Kidney (tissue), 14 donors: ENCODE data around the gene AMPD1. TPM values are rescaled to one million over a fixed set of nuclear protein-coding genes. Genes with fewer than 3 reads are reported as not detected.

Source experiments
- DNase-seq, 5 donors: peaks; one replicate each; pipeline ENCODE4 v3.0.0-alpha.2; 2013 to 2020
- FAIRE-seq: peaks from 2 replicates; lab custom pipeline; 2012; peaks lifted over from hg19 to GRCh38; lab: Jason Lieb, UNC
- H3K27ac ChIP-seq, 2 donors: one replicate each; pipeline ENCODE4 v1.7.0; 2013; ENCODE audit warnings: low read depth in 2 of 2, low read length in 2 of 2, inconsistent platforms in 1 of 2
- H3K27me3 ChIP-seq: one replicate; pipeline ENCODE4 v1.7.1; 2013; ENCODE audit warnings: low read length, inconsistent platforms; ENCODE audit not compliant: control insufficient read depth, insufficient read depth
- H3K36me3 ChIP-seq, 3 donors: one replicate each; pipeline versions ENCODE4 v1.7.0 to v1.7.1; 2013; ENCODE audit warnings: low read length in 3 of 3, control low read depth in 1 of 3, inconsistent platforms in 1 of 3; ENCODE audit not compliant: insufficient read depth in 3 of 3, control insufficient read depth in 2 of 3
- H3K4me1 ChIP-seq, 3 donors: one replicate each; pipeline versions ENCODE4 v1.7.0 to v1.7.1; 2013; ENCODE audit warnings: low read length in 3 of 3, inconsistent platforms in 1 of 3, low read depth in 1 of 3; ENCODE audit not compliant: control insufficient read depth in 2 of 3, insufficient read depth in 2 of 3
- H3K4me3 ChIP-seq, 3 donors: one replicate each; pipeline versions ENCODE4 v1.7.0 to v1.8.1; 2013; ENCODE audit warnings: low read length in 3 of 3, control low read depth in 1 of 3, inconsistent platforms in 1 of 3
- H3K9ac ChIP-seq, 3 donors: one replicate each; pipeline versions ENCODE4 v1.7.0 to v1.7.1; 2013; ENCODE audit warnings: low read length in 3 of 3, control low read depth in 1 of 3, inconsistent platforms in 1 of 3
- H3K9me3 ChIP-seq, 3 donors: one replicate each; pipeline versions ENCODE4 v1.7.0 to v1.7.1; 2013; ENCODE audit warnings: low read length in 3 of 3, control low read depth in 1 of 3, inconsistent platforms in 1 of 3; ENCODE audit not compliant: control insufficient read depth in 2 of 3, insufficient read depth in 1 of 3
- CTCF ChIP-seq: IDR thresholded peaks from 3 replicates; pipeline ENCODE4 v1.5.1; 2012; ENCODE audit warnings: mild to moderate bottlenecking, moderate library complexity, borderline replicate concordance; ENCODE audit not compliant: insufficient read depth; ENCODE audit errors: extremely low read depth
- intact Hi-C: fragments of 100-400 bp; cut with DNase I; formaldehyde crosslinking; loops from one replicate; pipeline ENCODE4 v1.11.1; 2022
- polyA plus RNA-seq: library from polyadenylated mRNA; stranded (reverse); fragments of 350-450 nt; fragmentation: Illumina TruSeq; extraction: RNeasy Lipid Tissue Mini Kit (QIAGEN cat#74804); gene quantifications from one replicate; pipeline ENCODE4 v1.2.3, GENCODE V29; 2014; ENCODE audit warnings: low read depth, low replicate concordance; ENCODE audit not compliant: insufficient read depth
- total RNA-seq: library from RNA; stranded (reverse); fragmentation: NEBNext Ultra II Directional; extraction: Animal tissue kit (Norgen Biotek cat#: 25700); gene quantifications from one replicate; pipeline ENCODE4 v1.2.1, GENCODE V29; 2021
- donor health status: control.
- donor health status: control.
- donor health status: control.
- donor health status: control.
- donor health status: control.
- donor health status: DM: yes; HTN: yes; CAD: no.
- donor health status: Normal renal cell carcinoma (clear cell type).

The AMPD1 gene
- total and polyA plus RNA-seq, 2 donors from 2014 or later: 1.5 TPM; not detected in 1

GRCh38 chr1:114725230-114725629, 29.9 kb upstream of the AMPD1 start:
- intact Hi-C loops: no loop called here
- Histone ChIP-seq H3K27me3 (no peaks in the 10 kb centered on the region), H3K36me3 (peaks cover 28 to 55% (median 52%) of the 10 kb centered on the region in 3 donors), H3K9me3 (no peaks in the 10 kb centered on the region), H3K4me1 (no peaks in the 10 kb centered on the region), H3K4me3 (no peak overlapping the region), H3K9ac (no peak overlapping the region), H3K27ac (no peak overlapping the region)
- FAIRE-seq (no peak), DNase-seq (no peak)
- TF ChIP-seq CTCF: no peak

- Histone ChIP-seq H3K36me3 (peaks cover 25 to 68% (median 62%) of the 10 kb centered on the region in 3 donors), H3K4me3 (no peak overlapping the region), H3K27me3 (no peaks in the 10 kb centered on the region), H3K9me3 (no peaks in the 10 kb centered on the region), H3K4me1 (no peaks in the 10 kb centered on the region), H3K9ac (no peak overlapping the region), H3K27ac (no peak overlapping the region)
- no peak for TF ChIP-seq CTCF
- no peak for DNase-seq
- intact Hi-C loops: no loop called here
- no peak for FAIRE-seq
These were observed 28.6 kb upstream of the AMPD1 start for GRCh38 chr1:114723915-114724314.

- H3K9me3 ChIP-seq: no peaks in the 10 kb centered on the region
- H3K27me3 ChIP-seq: no peaks in the 10 kb centered on the region
- H3K4me1 ChIP-seq: no peaks in the 10 kb centered on the region
- H3K4me3 ChIP-seq: no peak overlapping the region
- intact Hi-C loops: no loop called here
- H3K27ac ChIP-seq: no peak overlapping the region
- no peak overlapping the region for H3K9ac ChIP-seq
- TF ChIP-seq CTCF: no peak
- DNase-seq: no peak
- FAIRE-seq: no peak
- H3K36me3 ChIP-seq: peaks cover 23 to 72% (median 63%) of the 10 kb centered on the region in 3 donors
These were observed 28.1 kb upstream of the AMPD1 start for GRCh38 chr1:114723457-114723856.

GRCh38 chr1:114720492-114720891, 25.1 kb upstream of the AMPD1 start:
- no peak for FAIRE-seq
- H3K9ac ChIP-seq: no peak overlapping the region

More at GRCh38 chr1:114720492-114720891, 25.1 kb upstream of the AMPD1 start:
- intact Hi-C loops: no loop called here
- Histone ChIP-seq H3K27me3 (no peaks in the 10 kb centered on the region), H3K9me3 (no peaks in the 10 kb centered on the region), H3K4me3 (no peak overlapping the region), H3K36me3 (peaks cover 16 to 69% (median 55%) of the 10 kb centered on the region in 3 donors), H3K4me1 (peaks cover 0 to 4% (median 0%) of the 10 kb centered on the region in 3 donors), H3K27ac (no peak overlapping the region)
- no peak for DNase-seq
- no peak for TF ChIP-seq CTCF
